PC-3 (cell line): ENCODE measurements around the gene UNC119B.
"Not testable (repeated sequence)": the region's sequence is repeated elsewhere in the genome, so short reads cannot be mapped to it uniquely, and the experiment has no call there.

Source experiments
- EZH2 ChIP-seq: fragments of 300-600 bp; sonication (generic); IDR thresholded peaks from one replicate; pipeline ENCODE4 v1.6.1; 2017; ENCODE audit warnings: antibody characterized with exemption, mild to moderate bottlenecking, low read length; ENCODE audit not compliant: unreplicated experiment
- TF ChIP-seq, protein P1 (sequence below): fragments of 300-600 bp; sonication (generic); conservative IDR thresholded peaks from 2 replicates; pipeline ENCODE4 v1.5.1; 2017; ENCODE audit warnings: antibody characterized with exemption, low read depth, mild to moderate bottlenecking, low read length

DNA sequence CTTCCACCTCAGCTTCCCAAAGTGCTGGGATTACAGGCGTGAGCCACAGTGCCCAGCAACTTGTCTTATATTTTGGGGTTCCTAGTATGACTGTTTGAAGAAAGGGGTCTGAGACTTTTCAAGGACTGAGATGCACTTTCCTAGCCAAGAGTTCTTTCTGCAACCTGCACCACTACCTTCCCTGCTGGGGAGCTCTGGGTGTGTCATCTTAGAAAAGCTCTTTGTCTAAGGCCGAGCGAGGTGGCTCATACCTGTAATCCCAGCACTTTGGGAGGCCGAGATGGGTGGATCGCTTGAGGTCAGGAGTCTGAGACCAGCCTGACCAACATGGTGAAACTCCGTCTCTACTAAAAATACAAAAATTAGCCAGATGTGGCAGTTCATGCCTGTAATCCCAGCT, 40.0 kb upstream of the UNC119B start:
- TF ChIP-seq, protein P1, sequence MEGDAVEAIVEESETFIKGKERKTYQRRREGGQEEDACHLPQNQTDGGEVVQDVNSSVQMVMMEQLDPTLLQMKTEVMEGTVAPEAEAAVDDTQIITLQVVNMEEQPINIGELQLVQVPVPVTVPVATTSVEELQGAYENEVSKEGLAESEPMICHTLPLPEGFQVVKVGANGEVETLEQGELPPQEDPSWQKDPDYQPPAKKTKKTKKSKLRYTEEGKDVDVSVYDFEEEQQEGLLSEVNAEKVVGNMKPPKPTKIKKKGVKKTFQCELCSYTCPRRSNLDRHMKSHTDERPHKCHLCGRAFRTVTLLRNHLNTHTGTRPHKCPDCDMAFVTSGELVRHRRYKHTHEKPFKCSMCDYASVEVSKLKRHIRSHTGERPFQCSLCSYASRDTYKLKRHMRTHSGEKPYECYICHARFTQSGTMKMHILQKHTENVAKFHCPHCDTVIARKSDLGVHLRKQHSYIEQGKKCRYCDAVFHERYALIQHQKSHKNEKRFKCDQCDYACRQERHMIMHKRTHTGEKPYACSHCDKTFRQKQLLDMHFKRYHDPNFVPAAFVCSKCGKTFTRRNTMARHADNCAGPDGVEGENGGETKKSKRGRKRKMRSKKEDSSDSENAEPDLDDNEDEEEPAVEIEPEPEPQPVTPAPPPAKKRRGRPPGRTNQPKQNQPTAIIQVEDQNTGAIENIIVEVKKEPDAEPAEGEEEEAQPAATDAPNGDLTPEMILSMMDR = not testable (repeated sequence)
- not testable (repeated sequence) for TF ChIP-seq EZH2
